GM12891 (cell line): Measurements from ENCODE around the gene ENAH.

Experiments
- POLR2A ChIP-seq: IDR thresholded peaks from 2 replicates; pipeline ENCODE4 v1.6.1; 2011; ENCODE audit warnings: low read depth, low read length, control low read depth
- POLR2AphosphoS5 ChIP-seq: IDR thresholded peaks from 2 replicates; pipeline ENCODE4 v1.6.1; 2011; ENCODE audit warnings: low read depth, low read length, control low read depth

DNA sequence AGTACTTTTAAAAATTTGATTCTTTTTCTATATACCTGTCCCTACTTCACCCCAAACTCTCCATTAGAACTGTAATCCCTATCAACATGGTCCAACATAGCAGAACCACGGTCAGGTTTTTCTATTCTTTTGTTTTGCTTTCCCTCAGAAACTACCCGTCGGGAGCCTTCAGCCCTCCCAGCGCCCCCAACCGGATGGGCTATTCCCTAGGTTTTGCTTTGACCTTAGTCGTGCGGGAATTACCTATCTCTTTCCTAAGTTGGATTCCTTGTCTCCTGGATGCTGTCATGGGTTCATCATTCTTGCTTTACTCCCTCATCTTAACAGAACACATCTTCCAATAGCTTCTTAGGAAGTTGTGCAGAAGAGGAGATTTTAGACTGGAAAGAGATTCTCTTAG, 127.5 kb downstream of the ENAH start:
- no peak for TF ChIP-seq POLR2A
- TF ChIP-seq POLR2AphosphoS5, result no peak
